SK-N-SH (cell line): ENCODE results near the gene ALDOA. TPM values are rescaled to one million over a fixed set of nuclear protein-coding genes. Genes with fewer than 3 reads are reported as not detected.

Experiments used
- CTCF ChIA-PET: fragments of 300-600, 350-600 bp; formaldehyde crosslinking; extraction: SDS; loops from one replicate; lab custom pipeline; 2021; lab: Yijun Ruan, JAX
- POLR2A ChIA-PET: fragments of 350-600 bp; sonication (Branson Sonifier 250); formaldehyde crosslinking; extraction: SDS; loops from one replicate; lab custom pipeline; 2020; ENCODE audit warnings: antibody characterized with exemption, inconsistent platforms; lab: Yijun Ruan, JAX
- DNase-seq: peaks from one replicate; pipeline ENCODE4 v3.0.0; 2012
- H2AFZ ChIP-seq: fragments of 200-600 bp; sonication (generic); 2 replicates; pipeline ENCODE4 v1.8.1; 2016; ENCODE audit warnings: antibody characterized with exemption, mild to moderate bottlenecking, low read depth
- H3F3A ChIP-seq: fragments of 200-600 bp; sonication (generic); replicated peaks from 2 replicates; pipeline ENCODE3; 2016; ENCODE audit warnings: antibody characterized with exemption, mild to moderate bottlenecking; ENCODE audit not compliant: insufficient read depth
- H3K27ac ChIP-seq, 2 experiments: fragments of 200-500 bp in 1 of 2; fragments of 200-600 bp in 1 of 2; sonication (Bioruptor generic) in 1 of 2; sonication (generic), shearing (Covaris generic) in 1 of 2; 2 replicates each; pipeline versions ENCODE4 v1.5.1 to v1.6.1; 2014 to 2016; ENCODE audit warnings: low read depth in 2 of 2, inconsistent platforms in 1 of 2, low read length in 1 of 2, mild to moderate bottlenecking in 1 of 2, mixed read lengths in 1 of 2
- H3K27me3 ChIP-seq: fragments of 200-600 bp; sonication (generic), shearing (Covaris generic); 2 replicates; pipeline ENCODE4 v1.6.1; 2016; ENCODE audit warnings: mixed run types; ENCODE audit not compliant: insufficient read depth
- H3K36me3 ChIP-seq, 2 experiments: fragments of 200-500 bp in 1 of 2; fragments of 200-600 bp in 1 of 2; sonication (Bioruptor generic) in 1 of 2; sonication (generic) in 1 of 2; replicated peaks in 1 of 2; 2 replicates each; pipeline versions ENCODE3 to v1.5.1; 2014 to 2016; ENCODE audit warnings: low read length in 1 of 2, mild to moderate bottlenecking in 1 of 2; ENCODE audit not compliant: insufficient read depth in 2 of 2, control insufficient read depth in 1 of 2
- H3K4me1 ChIP-seq, 2 experiments: fragments of 200-500 bp in 1 of 2; fragments of 200-600 bp in 1 of 2; sonication (Bioruptor generic) in 1 of 2; sonication (generic), shearing (Covaris generic) in 1 of 2; 2 replicates each; pipeline versions ENCODE4 v1.5.1 to v1.6.1; 2014 to 2016; ENCODE audit warnings: low read depth in 1 of 2, low read length in 1 of 2, mixed run types in 1 of 2; ENCODE audit not compliant: insufficient read depth in 2 of 2, control insufficient read depth in 1 of 2
- H3K4me2 ChIP-seq: fragments of 200-600 bp; sonication (generic), shearing (Covaris generic); 2 replicates; pipeline ENCODE4 v1.6.1; 2017; ENCODE audit warnings: mixed run types
- H3K4me3 ChIP-seq, 2 experiments: fragments of 200-500 bp in 1 of 2; fragments of 200-600 bp in 1 of 2; sonication (Bioruptor generic) in 1 of 2; sonication (generic), shearing (Covaris generic) in 1 of 2; 2 replicates each; pipeline versions ENCODE4 v1.5.1 to v1.8.1; 2014 to 2016; ENCODE audit warnings: low read depth in 2 of 2, inconsistent platforms in 1 of 2, low read length in 1 of 2, mild to moderate bottlenecking in 1 of 2, mixed read lengths in 1 of 2, moderate library complexity in 1 of 2
- H3K79me2 ChIP-seq: fragments of 200-600 bp; sonication (generic); 2 replicates; pipeline ENCODE4 v1.8.1; 2017; ENCODE audit warnings: mild to moderate bottlenecking; ENCODE audit not compliant: insufficient read depth
- H3K9ac ChIP-seq: fragments of 200-600 bp; sonication (generic); 2 replicates; pipeline ENCODE4 v1.6.1; 2017; ENCODE audit warnings: mixed run types
- H3K9me2 ChIP-seq: fragments of 200-600 bp; sonication (generic); 2 replicates; pipeline ENCODE4 v1.6.1; 2017; ENCODE audit warnings: mixed run types
- H3K9me3 ChIP-seq: fragments of 200-600 bp; sonication (generic); 2 replicates; pipeline ENCODE4 v1.6.1; 2017; ENCODE audit warnings: mixed run types, mild to moderate bottlenecking, moderate library complexity
- H4K20me1 ChIP-seq: fragments of 200-600 bp; sonication (generic); 2 replicates; pipeline ENCODE4 v1.6.1; 2017; ENCODE audit warnings: mild to moderate bottlenecking, mixed run types; ENCODE audit not compliant: insufficient read depth
- CTCF ChIP-seq: fragments of 200-600 bp; sonication (generic); IDR thresholded peaks from 2 replicates; pipeline ENCODE4 v1.6.1; 2017; ENCODE audit warnings: antibody characterized with exemption, mild to moderate bottlenecking, moderate library complexity
- FOXJ3 ChIP-seq: sonication (generic); formaldehyde crosslinking; IDR thresholded peaks from 2 replicates; pipeline ENCODE4 v1.5.1; 2020; ENCODE audit warnings: mild to moderate bottlenecking, missing genetic modification reagents
- GABPA ChIP-seq: IDR thresholded peaks from 2 replicates; pipeline ENCODE4 v1.4.0; 2012; ENCODE audit warnings: low read depth, mild to moderate bottlenecking
- IRF3 ChIP-seq: fragments of 150-350 bp; IDR thresholded peaks from 2 replicates; pipeline ENCODE4 v1.6.1; 2016; ENCODE audit warnings: mild to moderate bottlenecking, low read depth, low read length
- NFIC ChIP-seq: IDR thresholded peaks from 2 replicates; pipeline ENCODE4 v1.4.0; 2012; ENCODE audit warnings: borderline replicate concordance
- NRF1 ChIP-seq: IDR thresholded peaks from 2 replicates; pipeline ENCODE4 v1.6.1; 2012; ENCODE audit warnings: low read depth, mild to moderate bottlenecking, low read length
- PBX3 ChIP-seq: IDR thresholded peaks from 2 replicates; pipeline ENCODE4; 2012
- RXRA ChIP-seq: IDR thresholded peaks from 2 replicates; pipeline ENCODE4 v1.4.0; 2012; ENCODE audit warnings: low read depth, mild to moderate bottlenecking, borderline replicate concordance
- SIN3A ChIP-seq: IDR thresholded peaks from 2 replicates; pipeline ENCODE4 v1.6.1; 2012; ENCODE audit warnings: low read depth, mild to moderate bottlenecking, low read length, moderate library complexity, borderline replicate concordance
- SMC3 ChIP-seq: IDR thresholded peaks from 2 replicates; pipeline ENCODE4 v1.6.1; 2012; ENCODE audit warnings: low read depth, low read length, improper control_type of control experiment
- TAF1 ChIP-seq: IDR thresholded peaks from 2 replicates; pipeline ENCODE4 v1.6.1; 2012; ENCODE audit warnings: low read depth, mild to moderate bottlenecking, low read length, moderate library complexity, borderline replicate concordance
- TCF12 ChIP-seq: IDR thresholded peaks from 2 replicates; pipeline ENCODE4 v1.4.0; 2012
- TEAD4 ChIP-seq: IDR thresholded peaks from 2 replicates; pipeline ENCODE4 v1.4.0; 2012; ENCODE audit warnings: mild to moderate bottlenecking, borderline replicate concordance; ENCODE audit not compliant: insufficient read depth
- WGBS: methylation state at CpG from one replicate; pipeline ENCODE4 v1.1.6; 2017; ENCODE audit warnings: low lambda C conversion rate; 5-methylcytosine and 5-hydroxymethylcytosine counted together
- polyA plus RNA-seq, 3 experiments: library from polyadenylated mRNA; depleted of rRNA; stranded (reverse); fragments of >200 nt; gene quantifications; 2 replicates each; pipeline ENCODE4 v1.2.3, GENCODE V29; 2012

ALDOA gene
- polyA plus RNA-seq, 1 of the 3 experiments (the other 2 are of a cell fraction): 641 TPM

GRCh38 chr16:30087181-30087898 is 21.8 kb downstream of the ALDOA start:
- no peak overlapping the region for H2AFZ ChIP-seq
- CTCF ChIA-PET: interaction anchor here (0.7 to 1.1 kb wide), 2 partner anchors 19 to 55 kb away, joined by 3 read pairs; no protein-coding TSS in a partner anchor
- no peak for TF ChIP-seq SIN3A
- no peak for TF ChIP-seq TCF12
- TF ChIP-seq IRF3: no peak
- no peak for TF ChIP-seq RXRA
- TF ChIP-seq TAF1: no peak
- TF ChIP-seq NFIC: no peak
- no peak for TF ChIP-seq PBX3
- TF ChIP-seq TEAD4: no peak
- TF ChIP-seq CTCF: no peak
- TF ChIP-seq GABPA: no peak
- no peak for TF ChIP-seq FOXJ3
- TF ChIP-seq NRF1: no peak
- TF ChIP-seq SMC3: no peak
- WGBS: 94% methylated on average over 11 of the region's 11 CpGs
- no peak overlapping the region for H3K9ac ChIP-seq
- no peaks in the 10 kb centered on the region for H3K9me3 ChIP-seq
- no peak overlapping the region for H3K4me3 ChIP-seq
- peaks cover 5% of the 10 kb centered on the region; the same call in 1 of the 2 replicates for H3K79me2 ChIP-seq
- peaks cover 5 to 15% of the 10 kb centered on the region in 2 experiments; a peak in 2 of 4 replicates for H3K4me1 ChIP-seq
- no peak overlapping the region for H3K27ac ChIP-seq
- POLR2A ChIA-PET: interaction anchor here (0.6 kb wide), 1 partner anchor 14 kb away, joined by 4 read pairs; no protein-coding TSS in a partner anchor
- H3K9me2 ChIP-seq: no peaks in the 10 kb centered on the region
- H3K36me3 ChIP-seq: peaks cover 16 to 28% of the 10 kb centered on the region in 2 experiments
- no peak for DNase-seq
- no peaks in the 10 kb centered on the region for H3K27me3 ChIP-seq
- H4K20me1 ChIP-seq: no peaks in the 10 kb centered on the region
- no peak overlapping the region for H3K4me2 ChIP-seq
- H3F3A ChIP-seq: peaks cover 31% of the 10 kb centered on the region
